ENCODE results near the gene SPATA4.

DNA sequence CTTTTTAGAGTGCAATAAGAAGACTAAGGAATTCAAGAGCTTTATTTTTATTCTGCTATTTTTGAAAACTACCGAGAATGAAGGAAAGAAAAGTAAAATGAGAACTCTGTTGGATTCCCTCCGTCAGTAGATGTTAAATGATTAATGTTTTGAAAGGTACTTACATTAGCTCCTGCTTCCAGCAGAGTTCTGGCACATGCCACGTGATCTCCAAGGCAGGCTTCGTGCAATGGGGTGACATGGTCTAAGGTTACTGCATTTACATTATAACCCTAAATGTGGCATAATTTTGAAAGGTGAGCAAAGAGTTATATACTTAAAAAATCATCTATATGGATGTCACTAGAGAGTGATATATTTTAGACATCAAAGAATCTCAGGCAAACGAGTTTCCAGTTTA lies 26.8 kb upstream of the SPATA4 start:
- no peak for TF ChIP-seq CTCF (IDR thresholded peaks at IDR 0.05)
- no peak for TF ChIP-seq POLR2A (IDR thresholded peaks at IDR 0.05)
